Measurements from ENCODE around the gene SPHKAP.
"Not testable (repeated sequence)": the region's sequence is repeated elsewhere in the genome, so short reads cannot be mapped to it uniquely, and the experiment has no call there.

The SPHKAP gene

GRCh38 chr2:228103379-228103778, 78.1 kb downstream of the SPHKAP start:
- no peak for DNase-seq (ENCODE audit: low spot score)

GRCh38 chr2:228102949-228103348, 78.5 kb downstream of the SPHKAP start:
- no peak for DNase-seq (ENCODE audit: low spot score)

GRCh38 chr2:228094377-228094921, 87.0 kb downstream of the SPHKAP start:
- no peak for DNase-seq (ENCODE audit: low spot score)

- no peak for DNase-seq (ENCODE audit: low spot score)
Measured at GRCh38 chr2:228092056-228092455, 89.4 kb downstream of the SPHKAP start.

- no peak for DNase-seq (ENCODE audit: low spot score)
Measured at GRCh38 chr2:228086561-228086960, 94.9 kb downstream of the SPHKAP start.

- no peak for DNase-seq (ENCODE audit: low spot score)
Measured at GRCh38 chr2:228084717-228085116, 96.8 kb downstream of the SPHKAP start.

- DNase-seq (ENCODE audit: low spot score), result no peak
Measured at GRCh38 chr2:228083131-228083530, 98.4 kb downstream of the SPHKAP start.

GRCh38 chr2:228082571-228082970, 98.9 kb downstream of the SPHKAP start:
- no peak for DNase-seq (ENCODE audit: low spot score)

- DNase-seq (ENCODE audit: low spot score), result no peak
Measured at GRCh38 chr2:228079194-228079593, 102.3 kb downstream of the SPHKAP start.

- not testable (repeated sequence) for DNase-seq (ENCODE audit: low spot score)
Measured at GRCh38 chr2:228076695-228077094, 104.8 kb downstream of the SPHKAP start.

GRCh38 chr2:228072669-228073068, 108.8 kb downstream of the SPHKAP start:
- DNase-seq (ENCODE audit: low spot score), result no peak

GRCh38 chr2:228067309-228067708, 114.2 kb downstream of the SPHKAP start:
- no peak for DNase-seq (ENCODE audit: low spot score)

- DNase-seq (ENCODE audit: low spot score), result no peak
Measured at GRCh38 chr2:228066126-228066798, 115.2 kb downstream of the SPHKAP start.

GRCh38 chr2:228065686-228066085, 115.8 kb downstream of the SPHKAP start:
- DNase-seq (ENCODE audit: low spot score), result no peak

- DNase-seq (ENCODE audit: low spot score), result no peak
Measured at GRCh38 chr2:228064796-228065315, 116.6 kb downstream of the SPHKAP start.

GRCh38 chr2:228064024-228064423, 117.5 kb downstream of the SPHKAP start:
- no peak for DNase-seq (ENCODE audit: low spot score)

GRCh38 chr2:228063558-228063957, 117.9 kb downstream of the SPHKAP start:
- no peak for DNase-seq (ENCODE audit: low spot score)

- DNase-seq (ENCODE audit: low spot score), result no peak
Measured at GRCh38 chr2:228059735-228060134, 121.8 kb downstream of the SPHKAP start.

GRCh38 chr2:228056293-228057097, 125.0 kb downstream of the SPHKAP start:
- DNase-seq (ENCODE audit: low spot score), result no peak

GRCh38 chr2:228048838-228049490, 132.5 kb downstream of the SPHKAP start:
- DNase-seq (ENCODE audit: low spot score), result peak; percentile 64

- DNase-seq (ENCODE audit: low spot score), result no peak
Measured at GRCh38 chr2:228040995-228041394, 140.5 kb downstream of the SPHKAP start.

- DNase-seq (ENCODE audit: low spot score), result peak; percentile 36
Measured at GRCh38 chr2:228039752-228040534, 141.5 kb downstream of the SPHKAP start.

Data from GM03348 (cell line).